ENCODE measurements around the gene HMG20B. TPM values are rescaled to one million over a fixed set of nuclear protein-coding genes. Genes with fewer than 3 reads are reported as not detected.

Gene HMG20B
- total RNA-seq, 1 experiment from 2014 or later: 121 TPM

DNA sequence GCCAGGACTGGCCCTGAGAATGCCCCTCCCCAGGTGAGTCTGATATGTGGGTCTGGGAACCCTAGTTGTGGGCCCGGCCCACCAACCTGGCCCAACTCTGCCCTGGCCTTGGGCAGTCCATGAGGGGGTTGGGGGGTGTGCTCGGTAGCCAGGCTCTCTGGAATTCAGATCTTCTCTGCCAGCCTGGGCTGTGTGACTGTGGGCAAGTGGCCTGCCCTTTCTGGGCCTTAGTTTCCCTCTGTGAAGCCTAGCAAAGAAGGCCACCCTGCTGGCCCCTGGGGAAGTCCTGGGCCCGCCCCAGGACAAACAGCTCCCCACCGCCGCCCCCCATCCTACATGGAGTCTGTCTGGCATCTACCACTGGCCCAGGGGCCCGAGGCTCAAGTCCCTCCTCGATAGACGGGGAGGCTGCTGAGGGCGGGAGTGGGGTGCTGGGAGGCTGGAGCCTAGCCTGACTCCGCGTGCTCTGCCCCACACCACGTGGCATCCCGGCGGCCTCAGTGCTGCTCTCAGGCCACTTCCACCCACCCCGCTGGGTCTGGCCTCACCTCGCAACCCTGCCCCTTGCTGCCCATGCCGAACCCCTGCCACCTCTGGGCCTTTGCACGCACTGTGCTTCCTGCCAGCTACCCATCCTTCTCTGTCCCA lies 42.2 kb downstream of the HMG20B start:
- Mint-ChIP-seq H3K27ac (no peak overlapping the region; the same call in 1 of the 2 replicates), H3K36me3 (no peaks in the 10 kb centered on the region; the same call in 1 of the 2 replicates), H3K4me1 (0 out of 2 replicates have a peak, but pooled peaks cover 3% of the 10 kb centered on the region), H3K27me3 (ENCODE audit: low read depth) (no peaks in the 10 kb centered on the region), H3K9me3 (no peaks in the 10 kb centered on the region), H3K4me3 (no peak overlapping the region)
- no peak for DNase-seq (ENCODE audit: low spot score)
- TF ChIP-seq, protein P1, sequence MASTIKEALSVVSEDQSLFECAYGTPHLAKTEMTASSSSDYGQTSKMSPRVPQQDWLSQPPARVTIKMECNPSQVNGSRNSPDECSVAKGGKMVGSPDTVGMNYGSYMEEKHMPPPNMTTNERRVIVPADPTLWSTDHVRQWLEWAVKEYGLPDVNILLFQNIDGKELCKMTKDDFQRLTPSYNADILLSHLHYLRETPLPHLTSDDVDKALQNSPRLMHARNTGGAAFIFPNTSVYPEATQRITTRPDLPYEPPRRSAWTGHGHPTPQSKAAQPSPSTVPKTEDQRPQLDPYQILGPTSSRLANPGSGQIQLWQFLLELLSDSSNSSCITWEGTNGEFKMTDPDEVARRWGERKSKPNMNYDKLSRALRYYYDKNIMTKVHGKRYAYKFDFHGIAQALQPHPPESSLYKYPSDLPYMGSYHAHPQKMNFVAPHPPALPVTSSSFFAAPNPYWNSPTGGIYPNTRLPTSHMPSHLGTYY (CRISPR knock-in tag; IDR thresholded peaks at IDR 0.05): no peak
- TF ChIP-seq ZNF317 (CRISPR knock-in tag; IDR thresholded peaks at IDR 0.05; ENCODE audit: borderline replicate concordance, low read depth) (no peak), ATF3 (CRISPR knock-in tag; conservative IDR thresholded peaks at IDR 0.05) (no peak), ZNF423 (CRISPR knock-in tag; IDR thresholded peaks at IDR 0.05) (no peak), FOXK1 (CRISPR knock-in tag; IDR thresholded peaks at IDR 0.05) (no peak), JAZF1 (CRISPR knock-in tag; IDR thresholded peaks at IDR 0.05) (no peak)
- TF ChIP-seq, protein P2, sequence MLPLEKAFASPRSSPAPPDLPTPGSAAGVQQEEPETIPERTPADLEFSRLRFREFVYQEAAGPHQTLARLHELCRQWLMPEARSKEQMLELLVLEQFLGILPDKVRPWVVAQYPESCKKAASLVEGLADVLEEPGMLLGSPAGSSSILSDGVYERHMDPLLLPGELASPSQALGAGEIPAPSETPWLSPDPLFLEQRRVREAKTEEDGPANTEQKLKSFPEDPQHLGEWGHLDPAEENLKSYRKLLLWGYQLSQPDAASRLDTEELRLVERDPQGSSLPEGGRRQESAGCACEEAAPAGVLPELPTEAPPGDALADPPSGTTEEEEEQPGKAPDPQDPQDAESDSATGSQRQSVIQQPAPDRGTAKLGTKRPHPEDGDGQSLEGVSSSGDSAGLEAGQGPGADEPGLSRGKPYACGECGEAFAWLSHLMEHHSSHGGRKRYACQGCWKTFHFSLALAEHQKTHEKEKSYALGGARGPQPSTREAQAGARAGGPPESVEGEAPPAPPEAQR (CRISPR knock-in tag; IDR thresholded peaks at IDR 0.05): no peak
- TF ChIP-seq, protein P3, sequence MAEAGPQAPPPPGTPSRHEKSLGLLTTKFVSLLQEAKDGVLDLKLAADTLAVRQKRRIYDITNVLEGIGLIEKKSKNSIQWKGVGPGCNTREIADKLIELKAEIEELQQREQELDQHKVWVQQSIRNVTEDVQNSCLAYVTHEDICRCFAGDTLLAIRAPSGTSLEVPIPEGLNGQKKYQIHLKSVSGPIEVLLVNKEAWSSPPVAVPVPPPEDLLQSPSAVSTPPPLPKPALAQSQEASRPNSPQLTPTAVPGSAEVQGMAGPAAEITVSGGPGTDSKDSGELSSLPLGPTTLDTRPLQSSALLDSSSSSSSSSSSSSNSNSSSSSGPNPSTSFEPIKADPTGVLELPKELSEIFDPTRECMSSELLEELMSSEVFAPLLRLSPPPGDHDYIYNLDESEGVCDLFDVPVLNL (CRISPR knock-in tag; IDR thresholded peaks at IDR 0.05; ENCODE audit: borderline replicate concordance, low read depth): no peak
- ATAC-seq: no peak
- ChIA-PET POLR2A (no interaction called here), CTCF (interaction anchor here (1.8 kb wide), 1 partner anchor 23 kb away, joined by 5 read pairs; no protein-coding TSS in a partner anchor)

DNA sequence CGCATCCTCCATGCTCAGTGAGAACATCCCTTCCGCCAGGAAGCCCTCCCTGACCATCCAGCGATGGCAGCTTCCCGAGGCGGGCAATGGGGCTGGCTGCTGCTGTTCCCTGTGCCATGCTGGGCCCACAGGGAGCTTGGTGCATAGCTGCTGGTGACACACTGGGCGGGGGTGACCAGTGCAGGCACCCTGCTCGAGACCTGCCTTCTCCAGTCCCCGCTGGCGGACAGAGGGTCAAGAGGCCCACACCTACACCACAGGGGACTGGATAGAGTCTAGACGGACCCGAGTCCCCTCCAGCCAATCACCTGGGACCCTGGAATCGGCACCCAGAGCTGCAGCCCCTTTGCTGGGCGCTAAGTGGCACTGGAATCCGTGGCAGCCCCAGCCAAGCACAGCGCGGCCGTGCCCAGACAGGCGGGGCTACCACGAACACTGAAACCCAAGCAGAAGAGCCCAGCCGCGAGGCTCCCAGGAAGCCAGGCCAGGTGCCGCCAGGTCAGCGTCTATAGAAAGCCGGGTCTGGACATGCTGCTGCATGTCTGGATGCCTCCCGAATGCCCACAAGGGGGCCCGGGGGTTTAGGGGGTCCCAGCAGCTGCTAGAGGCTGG lies 42.9 kb downstream of the HMG20B start:
- Mint-ChIP-seq H3K4me3 (no peak overlapping the region), H3K9me3 (no peaks in the 10 kb centered on the region), H3K27ac (no peak overlapping the region; the same call in 1 of the 2 replicates), H3K27me3 (ENCODE audit: low read depth) (no peaks in the 10 kb centered on the region), H3K4me1 (0 out of 2 replicates have a peak, but pooled peaks cover 3% of the 10 kb centered on the region), H3K36me3 (no peaks in the 10 kb centered on the region; the same call in 1 of the 2 replicates)
- ATAC-seq: no peak
- DNase-seq (ENCODE audit: low spot score): no peak
- POLR2A ChIA-PET: no interaction called here
- CTCF ChIA-PET: interaction anchor here (1.8 kb wide), 1 partner anchor 24 kb away, joined by 5 read pairs; no protein-coding TSS in a partner anchor
- TF ChIP-seq, protein P4, sequence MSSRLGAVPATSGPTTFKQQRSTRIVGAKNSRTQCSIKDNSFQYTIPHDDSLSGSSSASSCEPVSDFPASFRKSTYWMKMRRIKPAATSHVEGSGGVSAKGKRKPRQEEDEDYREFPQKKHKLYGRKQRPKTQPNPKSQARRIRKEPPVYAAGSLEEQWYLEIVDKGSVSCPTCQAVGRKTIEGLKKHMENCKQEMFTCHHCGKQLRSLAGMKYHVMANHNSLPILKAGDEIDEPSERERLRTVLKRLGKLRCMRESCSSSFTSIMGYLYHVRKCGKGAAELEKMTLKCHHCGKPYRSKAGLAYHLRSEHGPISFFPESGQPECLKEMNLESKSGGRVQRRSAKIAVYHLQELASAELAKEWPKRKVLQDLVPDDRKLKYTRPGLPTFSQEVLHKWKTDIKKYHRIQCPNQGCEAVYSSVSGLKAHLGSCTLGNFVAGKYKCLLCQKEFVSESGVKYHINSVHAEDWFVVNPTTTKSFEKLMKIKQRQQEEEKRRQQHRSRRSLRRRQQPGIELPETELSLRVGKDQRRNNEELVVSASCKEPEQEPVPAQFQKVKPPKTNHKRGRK (CRISPR knock-in tag; IDR thresholded peaks at IDR 0.05; ENCODE audit: borderline replicate concordance): no peak
- TF ChIP-seq ETV6 (CRISPR knock-in tag; IDR thresholded peaks at IDR 0.05): no peak
- TF ChIP-seq, protein P5, sequence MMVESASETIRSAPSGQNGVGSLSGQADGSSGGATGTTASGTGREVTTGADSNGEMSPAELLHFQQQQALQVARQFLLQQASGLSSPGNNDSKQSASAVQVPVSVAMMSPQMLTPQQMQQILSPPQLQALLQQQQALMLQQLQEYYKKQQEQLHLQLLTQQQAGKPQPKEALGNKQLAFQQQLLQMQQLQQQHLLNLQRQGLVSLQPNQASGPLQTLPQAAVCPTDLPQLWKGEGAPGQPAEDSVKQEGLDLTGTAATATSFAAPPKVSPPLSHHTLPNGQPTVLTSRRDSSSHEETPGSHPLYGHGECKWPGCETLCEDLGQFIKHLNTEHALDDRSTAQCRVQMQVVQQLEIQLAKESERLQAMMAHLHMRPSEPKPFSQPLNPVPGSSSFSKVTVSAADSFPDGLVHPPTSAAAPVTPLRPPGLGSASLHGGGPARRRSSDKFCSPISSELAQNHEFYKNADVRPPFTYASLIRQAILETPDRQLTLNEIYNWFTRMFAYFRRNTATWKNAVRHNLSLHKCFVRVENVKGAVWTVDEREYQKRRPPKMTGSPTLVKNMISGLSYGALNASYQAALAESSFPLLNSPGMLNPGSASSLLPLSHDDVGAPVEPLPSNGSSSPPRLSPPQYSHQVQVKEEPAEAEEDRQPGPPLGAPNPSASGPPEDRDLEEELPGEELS (CRISPR knock-in tag; IDR thresholded peaks at IDR 0.05): no peak
- TF ChIP-seq ZNF232 (CRISPR knock-in tag; IDR thresholded peaks at IDR 0.05): no peak
- no peak for TF ChIP-seq CREB1 (CRISPR knock-in tag; IDR thresholded peaks at IDR 0.05)
- no peak for TF ChIP-seq IRF2 (CRISPR knock-in tag; IDR thresholded peaks at IDR 0.05; ENCODE audit: borderline replicate concordance, low read depth)
- TF ChIP-seq HMGA2 (CRISPR knock-in tag; IDR thresholded peaks at IDR 0.05): no peak
- no peak for TF ChIP-seq NR2C2 (CRISPR knock-in tag; IDR thresholded peaks at IDR 0.05)
- TF ChIP-seq, protein P6, sequence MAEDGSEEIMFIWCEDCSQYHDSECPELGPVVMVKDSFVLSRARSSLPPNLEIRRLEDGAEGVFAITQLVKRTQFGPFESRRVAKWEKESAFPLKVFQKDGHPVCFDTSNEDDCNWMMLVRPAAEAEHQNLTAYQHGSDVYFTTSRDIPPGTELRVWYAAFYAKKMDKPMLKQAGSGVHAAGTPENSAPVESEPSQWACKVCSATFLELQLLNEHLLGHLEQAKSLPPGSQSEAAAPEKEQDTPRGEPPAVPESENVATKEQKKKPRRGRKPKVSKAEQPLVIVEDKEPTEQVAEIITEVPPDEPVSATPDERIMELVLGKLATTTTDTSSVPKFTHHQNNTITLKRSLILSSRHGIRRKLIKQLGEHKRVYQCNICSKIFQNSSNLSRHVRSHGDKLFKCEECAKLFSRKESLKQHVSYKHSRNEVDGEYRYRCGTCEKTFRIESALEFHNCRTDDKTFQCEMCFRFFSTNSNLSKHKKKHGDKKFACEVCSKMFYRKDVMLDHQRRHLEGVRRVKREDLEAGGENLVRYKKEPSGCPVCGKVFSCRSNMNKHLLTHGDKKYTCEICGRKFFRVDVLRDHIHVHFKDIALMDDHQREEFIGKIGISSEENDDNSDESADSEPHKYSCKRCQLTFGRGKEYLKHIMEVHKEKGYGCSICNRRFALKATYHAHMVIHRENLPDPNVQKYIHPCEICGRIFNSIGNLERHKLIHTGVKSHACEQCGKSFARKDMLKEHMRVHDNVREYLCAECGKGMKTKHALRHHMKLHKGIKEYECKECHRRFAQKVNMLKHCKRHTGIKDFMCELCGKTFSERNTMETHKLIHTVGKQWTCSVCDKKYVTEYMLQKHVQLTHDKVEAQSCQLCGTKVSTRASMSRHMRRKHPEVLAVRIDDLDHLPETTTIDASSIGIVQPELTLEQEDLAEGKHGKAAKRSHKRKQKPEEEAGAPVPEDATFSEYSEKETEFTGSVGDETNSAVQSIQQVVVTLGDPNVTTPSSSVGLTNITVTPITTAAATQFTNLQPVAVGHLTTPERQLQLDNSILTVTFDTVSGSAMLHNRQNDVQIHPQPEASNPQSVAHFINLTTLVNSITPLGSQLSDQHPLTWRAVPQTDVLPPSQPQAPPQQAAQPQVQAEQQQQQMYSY (CRISPR knock-in tag; IDR thresholded peaks at IDR 0.05): no peak
- TF ChIP-seq, protein P1 (CRISPR knock-in tag; IDR thresholded peaks at IDR 0.05): no peak
- no peak for TF ChIP-seq ELF4 (CRISPR knock-in tag; IDR thresholded peaks at IDR 0.05; ENCODE audit: low read depth)
- no peak for TF ChIP-seq NFATC4 (CRISPR knock-in tag; IDR thresholded peaks at IDR 0.05)
- no peak for TF ChIP-seq JUN (CRISPR knock-in tag; IDR thresholded peaks at IDR 0.05)

Data from WTC11 (cell line).